H9 (cell line): ENCODE measurements around the gene TUBGCP6. TPM values are rescaled to one million over a fixed set of nuclear protein-coding genes. Genes with fewer than 3 reads are reported as not detected.

Experiments
- DNase-seq: peaks from one replicate; pipeline ENCODE4 v3.0.0-alpha.2; 2017
- H2AFZ ChIP-seq: one replicate; pipeline ENCODE4 v1.6.1; 2013; ENCODE audit warnings: mild to moderate bottlenecking, low read length, control low read depth, moderate library complexity
- H2AK5ac ChIP-seq: 2 replicates; pipeline ENCODE4 v1.6.1; 2013; ENCODE audit warnings: low read length, control low read depth, mixed read lengths; ENCODE audit not compliant: insufficient read length
- H2BK120ac ChIP-seq: one replicate; pipeline ENCODE4 v1.6.1; 2013; ENCODE audit warnings: low read depth, mild to moderate bottlenecking, low read length, control low read depth, inconsistent platforms; ENCODE audit not compliant: poor library complexity, severe bottlenecking
- H2BK12ac ChIP-seq: 2 replicates; pipeline ENCODE4 v1.6.1; 2013; ENCODE audit warnings: low read length, control low read depth, mixed read lengths, low read depth; ENCODE audit not compliant: insufficient read length
- H2BK15ac ChIP-seq: 2 replicates; pipeline ENCODE4 v1.6.1; 2013; ENCODE audit warnings: low read depth, low read length, control low read depth
- H2BK20ac ChIP-seq: one replicate; pipeline ENCODE4 v1.6.1; 2013; ENCODE audit warnings: low read depth, mild to moderate bottlenecking, low read length, control low read depth, inconsistent platforms; ENCODE audit not compliant: poor library complexity, severe bottlenecking
- H2BK5ac ChIP-seq: 2 replicates; pipeline ENCODE4 v1.6.1; 2013; ENCODE audit warnings: low read length, control low read depth, mixed read lengths; ENCODE audit not compliant: insufficient read length
- H3K14ac ChIP-seq: 2 replicates; pipeline ENCODE4 v1.6.1; 2013; ENCODE audit warnings: low read length, control low read depth; ENCODE audit not compliant: insufficient read depth
- H3K18ac ChIP-seq: 2 replicates; pipeline ENCODE4 v1.6.1; 2013; ENCODE audit warnings: low read depth, mild to moderate bottlenecking, mixed read lengths, low read length, control low read depth; ENCODE audit not compliant: insufficient read length
- H3K23ac ChIP-seq: 2 replicates; pipeline ENCODE4 v1.6.1; 2013; ENCODE audit warnings: low read length, control low read depth, mixed read lengths, low read depth; ENCODE audit not compliant: insufficient read length
- H3K23me2 ChIP-seq: 2 replicates; pipeline ENCODE4 v1.6.1; 2013; ENCODE audit warnings: low read depth, mild to moderate bottlenecking, mixed read lengths, low read length, control low read depth; ENCODE audit not compliant: insufficient read length, poor library complexity, severe bottlenecking
- H3K27ac ChIP-seq: 2 replicates; pipeline ENCODE4 v1.5.1; 2013; ENCODE audit warnings: low read length, control low read depth, mixed read lengths, low read depth; ENCODE audit not compliant: insufficient read length
- H3K27me3 ChIP-seq: 2 replicates; pipeline ENCODE4 v1.6.1; 2013; ENCODE audit warnings: low read length, control low read depth, inconsistent platforms; ENCODE audit not compliant: insufficient read depth
- H3K4ac ChIP-seq: 2 replicates; pipeline ENCODE4 v1.6.1; 2013; ENCODE audit warnings: low read depth, mild to moderate bottlenecking, control low read depth, inconsistent platforms, low read length, moderate library complexity
- H3K4me1 ChIP-seq: 2 replicates; pipeline ENCODE4 v1.6.1; 2013; ENCODE audit warnings: low read length, control low read depth, inconsistent platforms; ENCODE audit not compliant: insufficient read depth
- H3K4me2 ChIP-seq: 2 replicates; pipeline ENCODE4 v1.6.1; 2013; ENCODE audit warnings: low read length, control low read depth, mixed read lengths; ENCODE audit not compliant: insufficient read length, insufficient read depth
- H3K56ac ChIP-seq: 2 replicates; pipeline ENCODE4 v1.6.1; 2013; ENCODE audit warnings: low read depth, mild to moderate bottlenecking, mixed read lengths, low read length, control low read depth; ENCODE audit not compliant: insufficient read length
- H3K79me1 ChIP-seq: 2 replicates; pipeline ENCODE4 v1.6.1; 2013; ENCODE audit warnings: low read depth, mild to moderate bottlenecking, moderate library complexity, low read length, control low read depth, inconsistent platforms; ENCODE audit not compliant: insufficient read depth, poor library complexity, severe bottlenecking
- H3K79me2 ChIP-seq: 2 replicates; pipeline ENCODE4 v1.6.1; 2013; ENCODE audit warnings: low read length, control low read depth, inconsistent platforms; ENCODE audit not compliant: insufficient read depth
- H3K9ac ChIP-seq: 2 replicates; pipeline ENCODE4 v1.6.1; 2013; ENCODE audit warnings: low read length, control low read depth, mixed read lengths; ENCODE audit not compliant: insufficient read length; ENCODE audit errors: extremely low read depth
- H3K9me3 ChIP-seq: one replicate; pipeline ENCODE4 v1.6.1; 2013; ENCODE audit warnings: low read depth, low read length, inconsistent platforms; ENCODE audit not compliant: control insufficient read depth
- H3T11ph ChIP-seq: one replicate; pipeline ENCODE4 v1.6.1; 2013; ENCODE audit warnings: mild to moderate bottlenecking, low read length, control low read depth, inconsistent platforms
- H4K20me1 ChIP-seq: one replicate; pipeline ENCODE4 v1.6.1; 2013; ENCODE audit not compliant: control insufficient read depth, insufficient read length, insufficient read depth
- H4K5ac ChIP-seq: 2 replicates; pipeline ENCODE4 v1.6.1; 2013; ENCODE audit warnings: low read depth, mild to moderate bottlenecking, mixed read lengths, low read length, control low read depth; ENCODE audit not compliant: insufficient read length
- H4K8ac ChIP-seq: replicated peaks from 2 replicates; pipeline ENCODE4 v1.6.1; 2013; ENCODE audit warnings: low read length, control low read depth, mixed read lengths, low read depth; ENCODE audit not compliant: insufficient read length
- H4K91ac ChIP-seq: 2 replicates; pipeline ENCODE4 v1.6.1; 2013; ENCODE audit warnings: low read depth, mild to moderate bottlenecking, moderate library complexity, mixed read lengths, low read length, control low read depth; ENCODE audit not compliant: insufficient read length
- H3K27ac Mint-ChIP-seq, 3 experiments: 2 replicates in 2 of 3; 3 replicates in 1 of 3; pipeline ENCODE4 v1.8.0; 2020 to 2021; ENCODE audit warnings: mixed read lengths in 3 of 3, mild to moderate bottlenecking in 1 of 3, moderate library complexity in 1 of 3
- H3K27me3 Mint-ChIP-seq: 2 replicates; pipeline ENCODE4 v1.8.0; 2021; ENCODE audit warnings: low read depth, mild to moderate bottlenecking, moderate library complexity, mixed read lengths
- H3K36me3 Mint-ChIP-seq, 3 experiments: 2 replicates in 2 of 3; 3 replicates in 1 of 3; pipeline ENCODE4 v1.8.0; 2020 to 2021; ENCODE audit warnings: low read depth in 3 of 3, mixed read lengths in 3 of 3; ENCODE audit not compliant: insufficient read depth in 1 of 3
- H3K4me1 Mint-ChIP-seq, 2 experiments: 2 replicates each; pipeline ENCODE4 v1.8.0; 2020; ENCODE audit warnings: mixed read lengths in 2 of 2
- H3K4me3 Mint-ChIP-seq, 2 experiments: 2 replicates in 1 of 2; 3 replicates in 1 of 2; pipeline ENCODE4 v1.8.0; 2020 to 2021; ENCODE audit warnings: mild to moderate bottlenecking in 2 of 2, mixed read lengths in 2 of 2, moderate library complexity in 1 of 2
- H3K9me3 Mint-ChIP-seq, 2 experiments: 2 replicates in 1 of 2; 3 replicates in 1 of 2; pipeline ENCODE4 v1.8.0; 2020; ENCODE audit warnings: mild to moderate bottlenecking in 2 of 2, mixed read lengths in 2 of 2, moderate library complexity in 1 of 2
- WGBS: extraction: QIAGEN DNeasy Blood & Tissue Kit; methylation state at CpG from one replicate; pipeline ENCODE4 v1.1.7; 2013; ENCODE audit warnings: missing lambda C conversion rate, low lambda C conversion rate, mixed read lengths; ENCODE audit not compliant: insufficient read length; ENCODE audit errors: extremely low coverage; 5-methylcytosine and 5-hydroxymethylcytosine counted together
- total RNA-seq: library from RNA; stranded (reverse); gene quantifications from 2 replicates; pipeline ENCODE4 v1.2.1, GENCODE V29; 2021
- TF ChIP-seq, protein P1 (sequence below): fragments of 200-600 bp; sonication (generic); conservative IDR thresholded peaks from 3 replicates; pipeline ENCODE4 v1.8.0; 2021; ENCODE audit warnings: antibody characterized with exemption, mild to moderate bottlenecking

Gene TUBGCP6
- total RNA-seq, 1 experiment from 2014 or later, result 29.0 TPM

DNA sequence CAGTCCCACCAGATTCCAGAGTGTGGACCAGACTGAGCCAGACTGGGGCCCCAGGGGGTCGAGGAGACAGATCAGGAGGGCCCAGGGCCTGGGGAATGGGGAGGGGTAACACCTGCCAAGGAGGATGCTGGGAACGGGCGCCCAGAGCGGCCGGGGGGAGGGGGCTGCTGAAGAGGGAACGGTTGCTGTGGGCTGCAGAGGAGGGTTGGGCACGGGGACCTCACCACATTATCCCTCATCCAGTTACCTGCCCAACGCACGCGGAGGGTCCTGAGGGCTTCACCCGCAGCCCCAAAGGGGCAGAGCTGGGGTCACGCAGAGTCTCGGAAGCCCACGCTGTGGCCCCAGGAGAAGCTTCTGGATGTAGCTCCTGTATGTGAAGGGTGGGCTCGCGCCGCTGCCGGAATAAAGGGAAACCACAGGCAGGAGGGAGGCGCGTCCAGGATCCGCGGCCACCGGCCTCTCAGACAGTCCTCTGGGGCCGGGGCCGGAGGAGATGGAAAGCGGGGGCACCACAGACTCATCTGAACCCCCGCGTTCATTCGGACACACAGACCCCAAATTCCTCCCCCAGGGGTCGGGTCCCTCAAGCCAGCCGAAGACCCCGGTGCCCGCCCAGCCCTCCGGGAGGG lies 44.9 kb downstream of the TUBGCP6 start:
- no peak overlapping the region for H2BK20ac ChIP-seq
- TF ChIP-seq, protein P1, sequence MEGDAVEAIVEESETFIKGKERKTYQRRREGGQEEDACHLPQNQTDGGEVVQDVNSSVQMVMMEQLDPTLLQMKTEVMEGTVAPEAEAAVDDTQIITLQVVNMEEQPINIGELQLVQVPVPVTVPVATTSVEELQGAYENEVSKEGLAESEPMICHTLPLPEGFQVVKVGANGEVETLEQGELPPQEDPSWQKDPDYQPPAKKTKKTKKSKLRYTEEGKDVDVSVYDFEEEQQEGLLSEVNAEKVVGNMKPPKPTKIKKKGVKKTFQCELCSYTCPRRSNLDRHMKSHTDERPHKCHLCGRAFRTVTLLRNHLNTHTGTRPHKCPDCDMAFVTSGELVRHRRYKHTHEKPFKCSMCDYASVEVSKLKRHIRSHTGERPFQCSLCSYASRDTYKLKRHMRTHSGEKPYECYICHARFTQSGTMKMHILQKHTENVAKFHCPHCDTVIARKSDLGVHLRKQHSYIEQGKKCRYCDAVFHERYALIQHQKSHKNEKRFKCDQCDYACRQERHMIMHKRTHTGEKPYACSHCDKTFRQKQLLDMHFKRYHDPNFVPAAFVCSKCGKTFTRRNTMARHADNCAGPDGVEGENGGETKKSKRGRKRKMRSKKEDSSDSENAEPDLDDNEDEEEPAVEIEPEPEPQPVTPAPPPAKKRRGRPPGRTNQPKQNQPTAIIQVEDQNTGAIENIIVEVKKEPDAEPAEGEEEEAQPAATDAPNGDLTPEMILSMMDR, result no peak
- Mint-ChIP-seq H3K9me3 (peaks cover 5 to 6% of the 10 kb centered on the region in 2 experiments; a peak in 3 of 5 replicates), H3K4me1 (peaks cover 10 to 11% of the 10 kb centered on the region in 2 experiments), H3K36me3 (peaks cover 16 to 37% (median 24%) of the 10 kb centered on the region in 3 experiments), H3K4me3 (peak overlapping the region; percentile 61 to 77), H3K27me3 (no peaks in the 10 kb centered on the region), H3K27ac (peak overlapping the region in 1 of 3 experiments; percentile 75; a peak in 2 of 7 replicates)
- H3K9me3 ChIP-seq, result no peaks in the 10 kb centered on the region
- peaks cover 3% of the 10 kb centered on the region for H4K20me1 ChIP-seq
- H3K23ac ChIP-seq, result no peak overlapping the region
- peaks cover 13% of the 10 kb centered on the region for H3K23me2 ChIP-seq
- H3K27ac ChIP-seq, result no peak overlapping the region
- no peak overlapping the region for H3T11ph ChIP-seq
- H3K79me2 ChIP-seq, result no peaks in the 10 kb centered on the region; the same call in 1 of the 2 replicates
- no peak overlapping the region for H4K91ac ChIP-seq
- no peak overlapping the region for H2AFZ ChIP-seq
- H2BK120ac ChIP-seq, result no peak overlapping the region
- H3K79me1 ChIP-seq, result no peaks in the 10 kb centered on the region
- H4K8ac ChIP-seq, result no peak overlapping the region
- H3K56ac ChIP-seq, result no peak overlapping the region
- WGBS, result no CpG with 5 or more reads among the region's 34 CpGs
- DNase-seq, result peak; percentile 82
- H2BK15ac ChIP-seq, result no peak overlapping the region
- no peak overlapping the region for H3K14ac ChIP-seq
- H3K18ac ChIP-seq, result no peak overlapping the region
- no peaks in the 10 kb centered on the region for H3K27me3 ChIP-seq
- no peak overlapping the region for H2AK5ac ChIP-seq
- no peak overlapping the region for H2BK12ac ChIP-seq
- H3K4me2 ChIP-seq, result peak overlapping the region; percentile 46
- no peak overlapping the region for H2BK5ac ChIP-seq
- H3K9ac ChIP-seq, result no peak overlapping the region
- H3K4ac ChIP-seq, result no peak overlapping the region
- H4K5ac ChIP-seq, result no peak overlapping the region
- H3K4me1 ChIP-seq, result no peaks in the 10 kb centered on the region
